WI38 (cell line): ENCODE results near the gene IGSF9.

ENCODE experiments used
- H3K4me3 ChIP-seq: 2 replicates; pipeline ENCODE4 v1.5.1; 2011; ENCODE audit warnings: low read depth, mild to moderate bottlenecking, control low read depth, low read length
- TF ChIP-seq, protein P1 (sequence below): IDR thresholded peaks from 2 replicates; pipeline ENCODE4 v1.5.1; 2012; ENCODE audit warnings: low read depth, mild to moderate bottlenecking, control low read depth, low read length

IGSF9 gene

DNA sequence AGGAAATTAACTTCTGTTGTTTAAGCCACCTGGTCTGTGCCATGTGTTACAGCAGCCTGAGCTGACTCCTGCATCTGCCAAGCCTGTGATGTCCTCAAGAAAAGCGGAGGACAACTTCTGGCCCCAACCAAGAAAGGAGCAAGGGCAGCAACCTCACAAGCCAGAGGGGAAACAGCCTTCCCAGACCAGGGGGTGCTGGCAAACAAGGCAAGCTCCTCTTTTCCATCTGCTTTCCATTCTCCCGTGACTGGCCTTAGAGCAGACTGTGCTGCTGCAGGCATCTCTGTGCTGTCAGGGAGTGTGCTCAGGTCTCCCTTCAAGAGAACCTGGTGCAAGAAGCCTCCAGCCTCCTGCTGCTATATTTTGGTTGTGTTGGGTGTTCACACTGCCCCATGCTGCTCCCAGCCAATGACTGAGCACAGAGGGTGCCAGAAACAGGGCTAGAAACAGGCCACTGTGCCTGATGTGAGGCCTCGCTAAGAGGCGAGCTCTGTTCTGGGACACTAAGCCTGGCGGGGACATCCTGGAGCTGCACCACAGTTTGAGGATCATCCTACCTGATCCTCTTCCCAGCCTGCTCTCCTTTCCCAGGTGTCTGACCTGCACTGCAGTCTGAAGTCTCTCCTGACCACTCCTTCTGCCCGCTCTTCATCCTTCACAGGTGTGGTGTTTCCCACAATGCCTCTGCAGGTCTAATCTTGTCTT, 36.1 kb upstream of the IGSF9 start:
- H3K4me3 ChIP-seq, result no peak overlapping the region
- TF ChIP-seq, protein P1, sequence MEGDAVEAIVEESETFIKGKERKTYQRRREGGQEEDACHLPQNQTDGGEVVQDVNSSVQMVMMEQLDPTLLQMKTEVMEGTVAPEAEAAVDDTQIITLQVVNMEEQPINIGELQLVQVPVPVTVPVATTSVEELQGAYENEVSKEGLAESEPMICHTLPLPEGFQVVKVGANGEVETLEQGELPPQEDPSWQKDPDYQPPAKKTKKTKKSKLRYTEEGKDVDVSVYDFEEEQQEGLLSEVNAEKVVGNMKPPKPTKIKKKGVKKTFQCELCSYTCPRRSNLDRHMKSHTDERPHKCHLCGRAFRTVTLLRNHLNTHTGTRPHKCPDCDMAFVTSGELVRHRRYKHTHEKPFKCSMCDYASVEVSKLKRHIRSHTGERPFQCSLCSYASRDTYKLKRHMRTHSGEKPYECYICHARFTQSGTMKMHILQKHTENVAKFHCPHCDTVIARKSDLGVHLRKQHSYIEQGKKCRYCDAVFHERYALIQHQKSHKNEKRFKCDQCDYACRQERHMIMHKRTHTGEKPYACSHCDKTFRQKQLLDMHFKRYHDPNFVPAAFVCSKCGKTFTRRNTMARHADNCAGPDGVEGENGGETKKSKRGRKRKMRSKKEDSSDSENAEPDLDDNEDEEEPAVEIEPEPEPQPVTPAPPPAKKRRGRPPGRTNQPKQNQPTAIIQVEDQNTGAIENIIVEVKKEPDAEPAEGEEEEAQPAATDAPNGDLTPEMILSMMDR, result no peak

DNA sequence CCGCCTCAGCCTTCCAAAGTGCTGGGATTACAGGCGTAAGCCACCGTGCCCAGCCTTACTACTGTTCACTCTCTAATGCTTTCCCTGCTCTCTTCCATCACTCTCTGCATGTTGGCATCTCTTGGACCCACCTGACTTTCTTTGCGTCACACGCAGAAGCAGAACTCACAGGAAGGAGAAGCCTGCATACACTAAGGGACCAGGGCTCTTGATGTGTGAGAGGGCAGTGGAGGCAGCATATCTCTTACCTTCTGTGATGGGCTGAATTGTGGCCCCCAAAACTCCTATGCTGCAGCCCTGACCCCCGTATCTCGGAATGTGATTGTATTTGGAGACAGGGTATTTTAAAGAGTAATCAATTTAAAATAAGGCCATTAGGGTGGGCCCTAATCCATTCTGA, 35.4 kb upstream of the IGSF9 start:
- H3K4me3 ChIP-seq, result no peak overlapping the region

DNA sequence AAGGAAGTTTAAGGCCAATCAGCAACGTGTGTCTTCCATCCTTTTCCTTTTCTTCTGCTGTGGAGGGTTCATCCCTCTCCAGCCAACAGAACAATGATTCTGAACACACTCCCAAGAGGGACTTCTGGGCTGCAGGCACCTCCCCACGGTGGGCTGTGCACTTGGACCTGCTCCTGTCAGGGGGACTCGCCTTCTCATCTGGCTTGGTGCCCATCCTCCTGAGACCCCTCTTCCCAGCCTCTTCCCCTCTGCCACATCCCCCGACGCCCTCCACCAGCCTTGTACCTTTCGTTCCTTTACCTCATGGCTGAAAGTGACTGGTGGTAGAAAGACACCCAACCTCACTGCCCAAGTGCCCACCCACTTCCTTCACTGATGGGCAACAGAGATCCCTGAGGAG, 34.7 kb upstream of the IGSF9 start:
- no peak overlapping the region for H3K4me3 ChIP-seq
- TF ChIP-seq, protein P1, result no peak

More for the DNA sequence above, 35.4 kb upstream of the IGSF9 start:
- TF ChIP-seq, protein P1, result no peak

DNA sequence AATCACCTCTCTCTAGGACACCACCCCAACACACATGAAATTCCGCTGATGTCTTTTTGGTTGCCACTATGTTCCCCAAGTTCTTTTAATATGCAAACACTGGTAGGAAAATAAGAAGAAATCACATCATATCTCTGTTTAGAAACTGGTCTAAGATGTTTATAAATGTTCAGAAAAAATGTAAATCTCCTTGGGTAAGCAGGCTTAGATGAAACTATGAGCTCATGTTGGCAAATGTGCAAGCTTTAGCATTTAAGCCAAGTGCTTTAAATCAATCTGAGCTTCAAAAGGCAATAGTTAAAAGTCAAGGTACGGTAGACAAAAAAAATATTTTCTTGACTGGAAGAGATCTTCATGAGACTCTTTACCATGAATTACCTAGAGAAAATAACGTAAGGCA, 33.8 kb upstream of the IGSF9 start:
- TF ChIP-seq, protein P1, result no peak
- no peak overlapping the region for H3K4me3 ChIP-seq

DNA sequence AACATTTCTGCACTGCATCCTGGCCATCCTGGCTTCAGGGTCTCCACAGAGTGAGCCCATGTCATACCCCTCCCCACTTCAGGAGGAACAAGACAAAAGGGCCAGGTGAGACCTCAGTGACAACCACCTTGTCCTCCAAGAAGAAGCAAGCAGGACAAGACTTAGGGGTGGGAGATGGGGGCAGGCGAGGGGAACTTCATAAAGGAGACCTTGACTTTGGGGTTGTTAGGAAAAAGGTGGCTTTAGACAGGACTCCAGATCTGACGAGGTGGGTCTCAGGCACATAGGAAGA, 32.6 kb upstream of the IGSF9 start:
- TF ChIP-seq, protein P1, result no peak

DNA sequence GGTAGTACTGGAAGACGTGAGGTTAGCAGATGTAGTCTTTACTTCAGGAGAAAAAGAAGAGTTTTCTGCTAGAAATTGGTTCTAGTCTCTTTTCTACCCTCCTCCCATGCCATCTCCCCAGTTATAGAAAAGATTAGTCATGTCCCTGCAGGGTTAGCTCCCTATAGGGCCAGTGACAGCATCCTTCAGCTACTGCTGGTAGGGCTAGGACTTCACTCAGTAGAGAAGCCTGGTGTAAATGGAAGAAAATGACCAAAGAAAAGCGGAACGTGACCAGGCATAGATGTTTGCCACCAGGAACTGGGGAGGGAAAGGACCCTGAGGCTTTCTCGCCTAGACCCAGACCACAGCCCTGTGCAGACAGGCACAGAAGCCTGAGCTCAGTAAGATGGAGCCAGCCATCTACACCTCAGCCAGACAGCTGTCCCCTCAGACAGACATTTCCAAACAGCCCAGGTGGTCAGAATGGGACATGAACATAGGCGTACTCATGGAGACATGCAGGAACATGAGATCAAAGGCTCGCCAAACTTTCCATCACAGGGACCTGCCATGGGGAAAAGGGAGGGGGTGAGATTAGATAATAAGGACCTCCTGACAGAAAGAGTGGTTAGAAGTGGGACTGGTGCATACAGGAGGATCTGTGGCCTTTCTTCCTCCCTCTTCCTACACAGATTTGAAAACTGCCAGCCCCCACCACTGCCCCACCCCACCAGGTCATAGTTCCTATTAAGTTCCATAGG, 32.1 kb upstream of the IGSF9 start:
- TF ChIP-seq, protein P1, result no peak
- H3K4me3 ChIP-seq, result no peak overlapping the region

More for the DNA sequence above, 32.6 kb upstream of the IGSF9 start:
- no peak overlapping the region for H3K4me3 ChIP-seq

DNA sequence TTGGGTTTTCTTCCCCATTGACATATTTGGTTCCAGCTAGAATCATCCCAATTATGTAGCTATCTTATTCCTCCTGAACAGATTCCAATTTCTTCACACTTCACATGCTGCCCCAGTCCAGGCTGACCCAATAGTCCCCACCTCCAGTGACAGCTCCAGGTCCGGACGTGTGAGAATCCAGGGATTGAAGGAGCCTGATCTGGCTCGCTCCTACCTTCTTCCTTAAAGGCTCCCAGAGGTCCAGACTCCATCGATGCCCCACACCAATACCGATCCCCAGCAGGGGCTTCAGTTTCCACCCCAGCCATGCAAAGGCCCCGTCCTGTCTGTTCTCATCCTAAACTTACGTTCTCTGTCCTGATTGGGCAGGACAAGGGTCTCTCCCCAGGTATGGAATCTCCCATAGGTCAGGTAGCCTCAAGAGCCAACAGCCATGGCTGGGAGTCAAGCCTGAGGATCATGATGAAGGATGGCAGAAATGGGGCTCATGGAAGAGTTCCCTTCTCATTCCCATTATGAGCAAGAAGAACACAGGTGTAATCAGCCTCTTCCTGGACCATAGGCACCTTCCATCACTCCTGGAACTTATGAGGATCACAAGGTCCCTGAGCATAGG, 29.0 kb upstream of the IGSF9 start:
- H3K4me3 ChIP-seq, result no peak overlapping the region
- TF ChIP-seq, protein P1, result no peak
